Esophagus muscularis mucosa (tissue), 4 donors: ENCODE data around the gene ARHGDIA. TPM values are rescaled to one million over a fixed set of nuclear protein-coding genes. Genes with fewer than 3 reads are reported as not detected.

Experiments used
- DNase-seq: peaks from one replicate; pipeline ENCODE4 v3.0.0-alpha.2; 2017; ENCODE audit errors: extremely low spot score
- H3K27ac ChIP-seq, 4 donors: fragments of 200-600 bp; sonication (generic); replicated peaks in 1 of 4; 1 replicate in 3 of 4; 2 replicates in 1 of 4; pipeline ENCODE4 v1.5.1; 2016 to 2019; ENCODE audit warnings: mild to moderate bottlenecking in 1 of 4
- H3K27me3 ChIP-seq, 4 donors: fragments of 200-600 bp; sonication (generic); one replicate each; pipeline versions ENCODE4 v1.5.1 to v1.6.0; 2016 to 2019
- H3K36me3 ChIP-seq, 4 donors: fragments of 200-600 bp; sonication (generic); one replicate each; pipeline ENCODE4 v1.5.1; 2016 to 2019
- H3K4me1 ChIP-seq, 4 donors: fragments of 200-600 bp; sonication (generic); one replicate each; pipeline ENCODE4 v1.5.1; 2016 to 2019
- H3K4me3 ChIP-seq, 4 donors: fragments of 200-600 bp; sonication (generic); 1 replicate in 2 of 4; 2 replicates in 2 of 4; pipeline ENCODE4 v1.5.1; 2016 to 2019; ENCODE audit warnings: mild to moderate bottlenecking in 4 of 4, moderate library complexity in 1 of 4
- H3K9me3 ChIP-seq, 4 donors: fragments of 200-600 bp; sonication (generic); 1 replicate in 3 of 4; 2 replicates in 1 of 4; pipeline ENCODE4 v1.5.1; 2016 to 2019
- EP300 ChIP-seq: sonication (generic); formaldehyde crosslinking; IDR thresholded peaks from one replicate; pipeline ENCODE4 v1.6.1; 2017; ENCODE audit warnings: antibody characterized with exemption
- POLR2A ChIP-seq: fragments of 450-650 bp; IDR thresholded peaks from one replicate; pipeline ENCODE4 v1.6.1; 2017; ENCODE audit warnings: antibody characterized with exemption, moderate library complexity, mild to moderate bottlenecking, low read depth
- POLR2AphosphoS5 ChIP-seq, 2 donors: sonication (generic); formaldehyde crosslinking; IDR thresholded peaks; one replicate each; pipeline ENCODE4 v1.6.1; 2017; ENCODE audit warnings: antibody characterized with exemption in 2 of 2
- WGBS: methylation state at CpG from one replicate; pipeline ENCODE4 v1.1.5; 2018; 5-methylcytosine and 5-hydroxymethylcytosine counted together
- intact Hi-C: fragments of 100-400 bp; cut with DNase I; formaldehyde crosslinking; loops from one replicate; pipeline ENCODE4 v1.15.1; 2023
- total RNA-seq, 4 donors: library from RNA; depleted of rRNA; stranded (reverse); fragments of >200 nt; gene quantifications; one replicate each; pipeline versions ENCODE4 v1.1.0 to v1.2.1, GENCODE V29; 2016
- TF ChIP-seq, protein P1 (sequence below), 3 experiments: fragments of 200-600 bp in 2 of 3; fragments of 450-650 bp in 1 of 3; sonication (generic) in 2 of 3; IDR thresholded peaks; one replicate each; pipeline ENCODE4 v1.5.1; 2017 to 2019; ENCODE audit warnings: antibody characterized with exemption in 3 of 3, mild to moderate bottlenecking in 2 of 3, moderate library complexity in 1 of 3

Gene ARHGDIA
- total RNA-seq, 4 donors from 2014 or later: 115 to 229 (median 202) TPM

DNA sequence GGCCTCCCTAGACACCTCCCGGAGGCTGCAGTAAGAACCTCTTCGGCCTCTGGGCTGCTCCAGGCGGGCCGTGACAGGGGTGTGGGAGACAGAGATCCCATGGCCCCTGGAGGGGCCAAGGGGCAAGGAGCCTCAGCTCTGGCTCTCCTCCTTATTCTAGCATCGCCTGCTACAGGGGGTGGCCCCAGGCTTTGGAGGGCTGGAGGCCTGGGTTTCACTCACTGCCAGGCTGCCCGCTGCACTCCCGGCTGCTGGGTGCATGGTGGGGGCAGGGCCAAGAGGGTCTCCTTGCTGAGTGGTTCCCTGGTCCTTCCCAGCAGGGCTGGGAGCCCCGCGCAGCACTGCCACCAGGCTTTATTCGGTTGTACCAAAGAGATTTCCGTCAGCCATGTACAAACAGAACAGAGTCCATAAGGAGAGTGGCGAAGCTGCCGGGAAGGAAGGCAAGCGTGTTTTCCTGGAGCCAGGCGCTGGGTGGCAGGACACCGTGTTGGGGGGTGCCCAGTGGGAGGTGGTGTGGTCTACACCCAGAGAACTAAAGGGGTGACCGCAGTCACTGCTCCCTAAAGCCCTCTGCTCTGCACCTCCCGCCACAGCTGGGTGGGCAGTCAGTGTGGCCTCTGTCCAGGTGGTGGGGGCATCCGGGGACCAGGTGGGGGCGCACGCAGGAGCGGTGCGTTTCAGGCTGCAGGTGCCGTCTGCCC is 32.9 kb upstream of the ARHGDIA start:
- Histone ChIP-seq H3K4me1 (peaks cover 8 to 18% (median 16%) of the 10 kb centered on the region in 4 donors), H3K36me3 (peaks cover 13 to 72% (median 55%) of the 10 kb centered on the region in 4 donors), H3K4me3 (no peak overlapping the region), H3K27ac (no peak overlapping the region), H3K27me3 (peaks cover 0 to 25% (median 8%) of the 10 kb centered on the region in 4 donors), H3K9me3 (no peaks in the 10 kb centered on the region)
- intact Hi-C loops: no loop called here
- no peak for DNase-seq
- no peak for TF ChIP-seq POLR2AphosphoS5 (IDR thresholded peaks at IDR 0.05)
- no peak for TF ChIP-seq POLR2A
- TF ChIP-seq EP300: no peak
- TF ChIP-seq, protein P1, sequence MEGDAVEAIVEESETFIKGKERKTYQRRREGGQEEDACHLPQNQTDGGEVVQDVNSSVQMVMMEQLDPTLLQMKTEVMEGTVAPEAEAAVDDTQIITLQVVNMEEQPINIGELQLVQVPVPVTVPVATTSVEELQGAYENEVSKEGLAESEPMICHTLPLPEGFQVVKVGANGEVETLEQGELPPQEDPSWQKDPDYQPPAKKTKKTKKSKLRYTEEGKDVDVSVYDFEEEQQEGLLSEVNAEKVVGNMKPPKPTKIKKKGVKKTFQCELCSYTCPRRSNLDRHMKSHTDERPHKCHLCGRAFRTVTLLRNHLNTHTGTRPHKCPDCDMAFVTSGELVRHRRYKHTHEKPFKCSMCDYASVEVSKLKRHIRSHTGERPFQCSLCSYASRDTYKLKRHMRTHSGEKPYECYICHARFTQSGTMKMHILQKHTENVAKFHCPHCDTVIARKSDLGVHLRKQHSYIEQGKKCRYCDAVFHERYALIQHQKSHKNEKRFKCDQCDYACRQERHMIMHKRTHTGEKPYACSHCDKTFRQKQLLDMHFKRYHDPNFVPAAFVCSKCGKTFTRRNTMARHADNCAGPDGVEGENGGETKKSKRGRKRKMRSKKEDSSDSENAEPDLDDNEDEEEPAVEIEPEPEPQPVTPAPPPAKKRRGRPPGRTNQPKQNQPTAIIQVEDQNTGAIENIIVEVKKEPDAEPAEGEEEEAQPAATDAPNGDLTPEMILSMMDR (IDR thresholded peaks at IDR 0.05): no peak
- WGBS: 98% methylated on average over 11 of the region's 24 CpGs

DNA sequence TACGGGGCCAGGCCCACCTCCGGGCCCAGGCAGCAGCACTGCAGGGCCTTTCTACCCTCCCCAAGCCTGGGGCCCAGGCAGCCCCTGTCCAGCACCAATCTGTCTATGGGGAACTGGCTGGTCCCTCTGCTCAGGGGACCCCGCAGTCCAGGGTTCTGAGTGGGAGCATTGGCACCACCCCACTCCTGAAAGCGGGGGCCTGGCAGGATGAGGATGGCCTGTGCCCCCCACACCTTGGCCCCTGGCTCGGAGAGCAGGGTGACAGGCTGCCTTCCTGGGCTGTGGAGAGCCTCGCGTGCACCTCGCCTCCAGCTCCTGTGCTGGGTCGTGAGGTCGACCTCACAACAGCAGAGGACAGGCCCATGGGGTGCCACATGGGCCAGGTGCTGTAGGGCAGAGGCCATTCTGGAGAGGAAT is 32.3 kb upstream of the ARHGDIA start:
- 94% methylated on average over 8 of the region's 10 CpGs for WGBS
- H3K27me3 ChIP-seq: peaks cover 0 to 25% (median 8%) of the 10 kb centered on the region in 4 donors
- peaks cover 17 to 72% (median 56%) of the 10 kb centered on the region in 4 donors for H3K36me3 ChIP-seq
- no peak for TF ChIP-seq POLR2A
- TF ChIP-seq EP300: no peak
- no peak for TF ChIP-seq POLR2AphosphoS5 (IDR thresholded peaks at IDR 0.05)
- TF ChIP-seq, protein P1 (IDR thresholded peaks at IDR 0.05): no peak
- peaks cover 8 to 18% (median 16%) of the 10 kb centered on the region in 4 donors for H3K4me1 ChIP-seq
- no peak overlapping the region for H3K4me3 ChIP-seq
- H3K27ac ChIP-seq: no peak overlapping the region
- H3K9me3 ChIP-seq: no peaks in the 10 kb centered on the region
- intact Hi-C loops: no loop called here
- no peak for DNase-seq

DNA sequence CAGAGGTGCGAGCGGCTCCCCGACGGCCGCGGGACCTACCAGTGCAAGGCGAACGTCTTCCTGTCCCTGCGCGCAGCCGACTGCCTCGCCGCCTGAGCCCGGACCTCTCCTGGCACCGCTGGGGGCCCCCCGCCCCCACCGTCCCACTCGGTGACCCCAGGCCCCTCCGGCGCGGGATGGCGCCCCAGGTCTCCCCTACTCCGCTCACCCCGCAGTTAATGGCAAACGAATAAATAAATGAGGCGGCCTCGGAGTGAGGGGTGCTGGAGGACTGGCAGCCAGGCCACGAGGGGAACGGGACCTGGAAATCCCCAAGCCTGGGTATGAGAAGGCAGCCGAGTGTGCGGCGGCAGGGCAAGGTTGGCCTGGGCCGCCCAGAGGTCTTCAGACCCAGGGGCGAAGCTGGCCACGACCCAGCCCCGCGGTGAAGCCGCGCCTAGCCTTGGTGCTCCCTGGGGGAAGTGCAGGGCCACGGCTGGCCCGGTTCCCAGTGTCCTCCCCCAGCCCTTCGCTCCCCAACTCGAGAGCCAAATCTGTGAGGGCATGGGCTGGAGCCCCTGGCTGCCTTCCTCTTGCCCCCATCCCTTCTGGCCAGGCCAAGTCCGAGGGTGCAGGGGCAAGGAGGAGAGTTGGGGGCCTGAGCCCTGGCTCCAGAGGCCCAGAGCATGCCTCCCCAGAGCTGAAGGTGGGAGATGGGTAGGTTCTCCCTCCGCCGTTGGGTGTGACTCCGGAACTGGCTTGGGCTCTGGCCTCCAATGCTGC is 31.7 kb upstream of the ARHGDIA start:
- no peak overlapping the region for H3K27ac ChIP-seq
- WGBS: 45% methylated on average over 14 of the region's 47 CpGs
- H3K4me1 ChIP-seq: peaks cover 8 to 18% (median 16%) of the 10 kb centered on the region in 4 donors
- intact Hi-C loops: no loop called here
- H3K27me3 ChIP-seq: peaks cover 0 to 25% (median 8%) of the 10 kb centered on the region in 4 donors
- peak overlapping the region; percentile 46 to 57 (median 48) for H3K4me3 ChIP-seq
- TF ChIP-seq POLR2A (no peak), POLR2AphosphoS5 (IDR thresholded peaks at IDR 0.05) (no peak), EP300 (no peak)
- TF ChIP-seq, protein P1 (IDR thresholded peaks at IDR 0.05): no peak
- no peak for DNase-seq
- peaks cover 22 to 72% (median 56%) of the 10 kb centered on the region in 4 donors for H3K36me3 ChIP-seq
- H3K9me3 ChIP-seq: no peaks in the 10 kb centered on the region

DNA sequence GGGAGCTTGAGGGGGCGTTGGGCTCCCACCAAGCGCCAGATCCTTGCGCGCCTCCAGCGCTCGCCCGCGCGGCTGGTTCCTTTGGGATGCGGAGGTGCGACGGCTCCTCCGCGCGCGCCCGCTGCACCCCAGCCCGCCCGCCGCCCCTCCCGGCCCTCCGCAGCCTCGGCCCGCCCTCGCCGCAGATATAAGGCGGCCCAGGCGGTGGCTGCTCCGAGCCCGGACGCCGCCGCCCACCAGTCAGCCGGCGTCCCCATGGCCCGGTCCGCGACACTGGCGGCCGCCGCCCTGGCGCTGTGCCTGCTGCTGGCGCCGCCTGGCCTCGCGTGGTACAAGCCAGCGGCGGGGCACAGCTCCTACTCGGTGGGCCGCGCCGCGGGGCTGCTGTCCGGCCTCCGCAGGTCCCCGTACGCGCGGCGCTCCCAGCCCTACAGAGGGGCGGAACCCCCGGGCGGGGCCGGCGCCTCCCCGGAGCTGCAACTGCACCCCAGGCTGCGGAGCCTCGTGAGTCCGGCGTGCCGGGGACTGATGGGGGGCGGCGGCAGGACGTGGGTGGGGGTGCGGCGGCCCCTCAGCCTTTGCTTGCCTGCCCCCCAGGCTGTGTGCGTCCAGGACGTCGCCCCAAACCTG is 31.0 kb upstream of the ARHGDIA start, which contains the start of gene NPB:
TSS of gene NPB (plus strand) at position 216 of the 630 bp plus-strand sequence. CDS start at position 256, 40 bp downstream.
- H3K9me3 ChIP-seq: no peaks in the 10 kb centered on the region
- WGBS: no CpG with 5 or more reads among the region's 79 CpGs
- no peak within 1 kb of the TSS for H3K27ac ChIP-seq
- H3K4me1 ChIP-seq: peaks cover 8 to 18% (median 16%) of the 10 kb centered on the region in 4 donors
- no peak for DNase-seq
- H3K36me3 ChIP-seq: peaks cover 28 to 72% (median 56%) of the 10 kb centered on the region in 4 donors
- TF ChIP-seq, protein P1 (IDR thresholded peaks at IDR 0.05): no peak
- TF ChIP-seq EP300 (no peak), POLR2A (no peak), POLR2AphosphoS5 (IDR thresholded peaks at IDR 0.05) (no peak)
- intact Hi-C loops: no loop called here
- peaks cover 0 to 25% (median 8%) of the 10 kb centered on the region in 4 donors for H3K27me3 ChIP-seq
- peak within 1 kb of the TSS; percentile 46 to 57 (median 48) for H3K4me3 ChIP-seq
